ENCODE measurements around the gene SAMD11. TPM values are rescaled to one million over a fixed set of nuclear protein-coding genes. Genes with fewer than 3 reads are reported as not detected.
"Not testable (repeated sequence)": the region's sequence is repeated elsewhere in the genome, so short reads cannot be mapped to it uniquely, and the experiment has no call there.

Gene SAMD11
- total RNA-seq, 1 donor from 2014 or later: 3.7 TPM

- Histone ChIP-seq H3K27ac (ENCODE audit: low read depth, low read length) (no peak overlapping the region), H3K9ac (ENCODE audit: low read depth in 1 of 3, low read length in 3 of 3) (no peak overlapping the region), H3K9me3 (ENCODE audit: control insufficient read depth in 3 of 3, low read length in 3 of 3) (no peaks in the 10 kb centered on the region), H3K4me3 (ENCODE audit: low read length in 3 of 3) (no peak overlapping the region), H3K4me1 (ENCODE audit: control insufficient read depth in 3 of 3, insufficient read depth in 3 of 3, low read length in 3 of 3) (peaks cover 13 to 21% (median 16%) of the 10 kb centered on the region in 3 donors), H3K36me3 (ENCODE audit: control insufficient read depth in 3 of 3, insufficient read depth in 3 of 3, low read length in 3 of 3) (peaks cover 35 to 42% (median 41%) of the 10 kb centered on the region in 3 donors), H3K27me3 (ENCODE audit: control insufficient read depth in 3 of 3, insufficient read depth in 3 of 3, low read length in 3 of 3) (peaks cover 16 to 24% (median 20%) of the 10 kb centered on the region in 3 donors)
Observed at GRCh38 chr1:944341-945325, 20.9 kb downstream of the SAMD11 start.

- Histone ChIP-seq H3K9me3 (ENCODE audit: control insufficient read depth in 3 of 3, low read length in 3 of 3) (no peaks in the 10 kb centered on the region), H3K27me3 (ENCODE audit: control insufficient read depth in 3 of 3, insufficient read depth in 3 of 3, low read length in 3 of 3) (peaks cover 7 to 13% (median 11%) of the 10 kb centered on the region in 3 donors), H3K36me3 (ENCODE audit: control insufficient read depth in 3 of 3, insufficient read depth in 3 of 3, low read length in 3 of 3) (peaks cover 48 to 55% (median 54%) of the 10 kb centered on the region in 3 donors), H3K9ac (ENCODE audit: low read depth in 1 of 3, low read length in 3 of 3) (no peak overlapping the region), H3K27ac (ENCODE audit: low read depth, low read length) (no peak overlapping the region), H3K4me1 (ENCODE audit: control insufficient read depth in 3 of 3, insufficient read depth in 3 of 3, low read length in 3 of 3) (peaks cover 4 to 10% (median 5%) of the 10 kb centered on the region in 3 donors), H3K4me3 (ENCODE audit: low read length in 3 of 3) (no peak overlapping the region)
Observed at GRCh38 chr1:945688-946556, 22.2 kb downstream of the SAMD11 start.

- not testable (repeated sequence) for H3K9me3 ChIP-seq (ENCODE audit: control insufficient read depth in 3 of 3, low read length in 3 of 3); H3K9ac ChIP-seq (ENCODE audit: low read depth in 1 of 3, low read length in 3 of 3); H3K27me3 ChIP-seq (ENCODE audit: control insufficient read depth in 3 of 3, insufficient read depth in 3 of 3, low read length in 3 of 3); H3K4me3 ChIP-seq (ENCODE audit: low read length in 3 of 3); H3K27ac ChIP-seq (ENCODE audit: low read depth, low read length); H3K4me1 ChIP-seq (ENCODE audit: control insufficient read depth in 3 of 3, insufficient read depth in 3 of 3, low read length in 3 of 3)
- H3K36me3 ChIP-seq (ENCODE audit: control insufficient read depth in 3 of 3, insufficient read depth in 3 of 3, low read length in 3 of 3): peaks cover 56 to 64% (median 61%) of the 10 kb centered on the region in 3 donors
Observed at GRCh38 chr1:946811-947210, 23.1 kb downstream of the SAMD11 start.

- H3K9ac ChIP-seq (ENCODE audit: low read depth in 1 of 3, low read length in 3 of 3): no peak overlapping the region
- no peak overlapping the region for H3K27ac ChIP-seq (ENCODE audit: low read depth, low read length)
- no peak overlapping the region for H3K4me3 ChIP-seq (ENCODE audit: low read length in 3 of 3)
- peaks cover 67 to 74% (median 72%) of the 10 kb centered on the region in 3 donors for H3K36me3 ChIP-seq (ENCODE audit: control insufficient read depth in 3 of 3, insufficient read depth in 3 of 3, low read length in 3 of 3)
- H3K4me1 ChIP-seq (ENCODE audit: control insufficient read depth in 3 of 3, insufficient read depth in 3 of 3, low read length in 3 of 3): peaks cover 0 to 3% (median 0%) of the 10 kb centered on the region in 3 donors
- no peaks in the 10 kb centered on the region for H3K9me3 ChIP-seq (ENCODE audit: control insufficient read depth in 3 of 3, low read length in 3 of 3)
- peaks cover 0 to 4% (median 2%) of the 10 kb centered on the region in 3 donors for H3K27me3 ChIP-seq (ENCODE audit: control insufficient read depth in 3 of 3, insufficient read depth in 3 of 3, low read length in 3 of 3)
Observed at GRCh38 chr1:947958-948357, 24.2 kb downstream of the SAMD11 start.

- Histone ChIP-seq H3K27me3 (ENCODE audit: control insufficient read depth in 3 of 3, insufficient read depth in 3 of 3, low read length in 3 of 3) (no peaks in the 10 kb centered on the region), H3K9me3 (ENCODE audit: control insufficient read depth in 3 of 3, low read length in 3 of 3) (no peaks in the 10 kb centered on the region), H3K36me3 (ENCODE audit: control insufficient read depth in 3 of 3, insufficient read depth in 3 of 3, low read length in 3 of 3) (peaks cover 88 to 94% (median 89%) of the 10 kb centered on the region in 3 donors), H3K27ac (ENCODE audit: low read depth, low read length) (no peak overlapping the region), H3K4me3 (ENCODE audit: low read length in 3 of 3) (no peak overlapping the region), H3K4me1 (ENCODE audit: control insufficient read depth in 3 of 3, insufficient read depth in 3 of 3, low read length in 3 of 3) (no peaks in the 10 kb centered on the region), H3K9ac (ENCODE audit: low read depth in 1 of 3, low read length in 3 of 3) (no peak overlapping the region)
Observed at GRCh38 chr1:950268-950667, 26.5 kb downstream of the SAMD11 start.

GRCh38 chr1:950881-951280 is 27.2 kb downstream of the SAMD11 start:
- Histone ChIP-seq H3K36me3 (ENCODE audit: control insufficient read depth in 3 of 3, insufficient read depth in 3 of 3, low read length in 3 of 3) (peaks cover 89 to 94% (median 91%) of the 10 kb centered on the region in 3 donors), H3K4me1 (ENCODE audit: control insufficient read depth in 3 of 3, insufficient read depth in 3 of 3, low read length in 3 of 3) (no peaks in the 10 kb centered on the region), H3K9ac (ENCODE audit: low read depth in 1 of 3, low read length in 3 of 3) (no peak overlapping the region), H3K27ac (ENCODE audit: low read depth, low read length) (no peak overlapping the region), H3K9me3 (ENCODE audit: control insufficient read depth in 3 of 3, low read length in 3 of 3) (no peaks in the 10 kb centered on the region), H3K27me3 (ENCODE audit: control insufficient read depth in 3 of 3, insufficient read depth in 3 of 3, low read length in 3 of 3) (no peaks in the 10 kb centered on the region), H3K4me3 (ENCODE audit: low read length in 3 of 3) (no peak overlapping the region)

- H3K36me3 ChIP-seq (ENCODE audit: control insufficient read depth in 3 of 3, insufficient read depth in 3 of 3, low read length in 3 of 3): peaks cover 89 to 95% (median 93%) of the 10 kb centered on the region in 3 donors
- no peak overlapping the region for H3K27ac ChIP-seq (ENCODE audit: low read depth, low read length)
- H3K27me3 ChIP-seq (ENCODE audit: control insufficient read depth in 3 of 3, insufficient read depth in 3 of 3, low read length in 3 of 3): no peaks in the 10 kb centered on the region
- H3K4me3 ChIP-seq (ENCODE audit: low read length in 3 of 3): no peak overlapping the region
- no peaks in the 10 kb centered on the region for H3K9me3 ChIP-seq (ENCODE audit: control insufficient read depth in 3 of 3, low read length in 3 of 3)
- no peaks in the 10 kb centered on the region for H3K4me1 ChIP-seq (ENCODE audit: control insufficient read depth in 3 of 3, insufficient read depth in 3 of 3, low read length in 3 of 3)
- H3K9ac ChIP-seq (ENCODE audit: low read depth in 1 of 3, low read length in 3 of 3): no peak overlapping the region
Observed at GRCh38 chr1:951364-951763, 27.6 kb downstream of the SAMD11 start.

- Histone ChIP-seq H3K36me3 (ENCODE audit: control insufficient read depth in 3 of 3, insufficient read depth in 3 of 3, low read length in 3 of 3) (peaks cover 89 to 97% (median 93%) of the 10 kb centered on the region in 3 donors), H3K4me1 (ENCODE audit: control insufficient read depth in 3 of 3, insufficient read depth in 3 of 3, low read length in 3 of 3) (peaks cover 0 to 7% (median 3%) of the 10 kb centered on the region in 3 donors), H3K27me3 (ENCODE audit: control insufficient read depth in 3 of 3, insufficient read depth in 3 of 3, low read length in 3 of 3) (no peaks in the 10 kb centered on the region), H3K9ac (ENCODE audit: low read depth in 1 of 3, low read length in 3 of 3) (no peak overlapping the region), H3K9me3 (ENCODE audit: control insufficient read depth in 3 of 3, low read length in 3 of 3) (no peaks in the 10 kb centered on the region), H3K27ac (ENCODE audit: low read depth, low read length) (no peak overlapping the region), H3K4me3 (ENCODE audit: low read length in 3 of 3) (no peak overlapping the region)
Observed at GRCh38 chr1:952201-952600, 28.5 kb downstream of the SAMD11 start.

GRCh38 chr1:952603-953002 is 28.9 kb downstream of the SAMD11 start:
- H3K27me3 ChIP-seq (ENCODE audit: control insufficient read depth in 3 of 3, insufficient read depth in 3 of 3, low read length in 3 of 3): no peaks in the 10 kb centered on the region
- H3K9me3 ChIP-seq (ENCODE audit: control insufficient read depth in 3 of 3, low read length in 3 of 3): no peaks in the 10 kb centered on the region
- H3K4me1 ChIP-seq (ENCODE audit: control insufficient read depth in 3 of 3, insufficient read depth in 3 of 3, low read length in 3 of 3): peaks cover 2 to 11% (median 7%) of the 10 kb centered on the region in 3 donors
- no peak overlapping the region for H3K4me3 ChIP-seq (ENCODE audit: low read length in 3 of 3)
- H3K36me3 ChIP-seq (ENCODE audit: control insufficient read depth in 3 of 3, insufficient read depth in 3 of 3, low read length in 3 of 3): peaks cover 85 to 94% (median 90%) of the 10 kb centered on the region in 3 donors
- H3K9ac ChIP-seq (ENCODE audit: low read depth in 1 of 3, low read length in 3 of 3): no peak overlapping the region
- H3K27ac ChIP-seq (ENCODE audit: low read depth, low read length): no peak overlapping the region
